ENCODE data around the gene CDH4.

Gene CDH4

DNA sequence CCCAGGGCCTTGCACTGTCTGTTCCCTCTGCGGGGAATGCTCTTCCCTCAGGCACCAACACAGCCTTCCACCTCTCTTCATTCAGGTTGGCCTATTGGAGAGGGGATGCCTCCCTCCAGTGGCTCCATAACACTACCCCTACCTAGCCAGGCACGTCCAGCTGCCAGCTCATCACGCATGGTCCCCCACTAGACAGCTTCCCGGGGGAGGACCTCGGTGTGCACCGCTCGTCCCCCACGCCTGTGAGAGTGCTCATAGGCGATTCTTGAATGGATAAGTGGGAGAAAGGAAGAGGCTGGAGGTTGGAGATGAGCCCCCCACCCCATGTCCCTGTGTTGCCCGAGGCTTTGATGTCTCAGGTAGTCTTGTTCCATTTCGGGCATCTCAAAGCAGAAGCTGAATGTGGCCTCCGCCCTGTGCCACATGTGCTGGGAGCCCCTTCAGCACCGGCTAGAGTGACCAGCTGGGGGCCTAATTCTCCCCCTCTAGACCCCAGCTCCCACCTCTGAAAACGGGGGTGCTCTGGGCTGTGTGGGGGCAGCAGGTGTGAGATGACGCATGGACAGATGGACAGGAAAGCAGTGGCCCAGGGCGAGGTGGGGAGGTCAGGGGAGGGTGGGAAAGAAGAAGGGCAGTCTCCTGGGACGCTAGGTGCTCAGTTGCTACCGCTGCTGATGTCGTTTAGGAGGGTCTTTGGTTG, 480.6 kb downstream of the CDH4 start:
- Histone ChIP-seq H3K9me3 (ENCODE audit: insufficient read depth, low read length, severe bottlenecking) (no peaks in the 10 kb centered on the region), H3K36me3 (ENCODE audit: insufficient read depth, low read length) (no peaks in the 10 kb centered on the region), H3K27me3 (ENCODE audit: insufficient read depth, low read length, poor library complexity) (peaks cover 17% of the 10 kb centered on the region), H3K79me2 (ENCODE audit: insufficient read depth, low read length) (no peaks in the 10 kb centered on the region), H3K9ac (ENCODE audit: low read depth, low read length) (no peak overlapping the region), H2AFZ (ENCODE audit: low read depth, low read length) (no peak overlapping the region), H3K4me2 (ENCODE audit: insufficient read depth, low read length) (no peak overlapping the region), H3K4me3 (ENCODE audit: low read depth in 1 of 2, low read length in 2 of 2) (no peak overlapping the region), H4K20me1 (ENCODE audit: insufficient read depth, low read length) (peaks cover 6% of the 10 kb centered on the region), H3K4me1 (ENCODE audit: insufficient read depth, low read length) (no peaks in the 10 kb centered on the region), H3K27ac (ENCODE audit: low read length) (no peak overlapping the region)
- no peak for DNase-seq
- TF ChIP-seq EZH2 (IDR thresholded peaks at IDR 0.05; ENCODE audit: borderline replicate concordance, low read depth, low read length, severe bottlenecking), result no peak
- no peak for ATAC-seq (ENCODE audit: insufficient read depth, low read depth)

DNA sequence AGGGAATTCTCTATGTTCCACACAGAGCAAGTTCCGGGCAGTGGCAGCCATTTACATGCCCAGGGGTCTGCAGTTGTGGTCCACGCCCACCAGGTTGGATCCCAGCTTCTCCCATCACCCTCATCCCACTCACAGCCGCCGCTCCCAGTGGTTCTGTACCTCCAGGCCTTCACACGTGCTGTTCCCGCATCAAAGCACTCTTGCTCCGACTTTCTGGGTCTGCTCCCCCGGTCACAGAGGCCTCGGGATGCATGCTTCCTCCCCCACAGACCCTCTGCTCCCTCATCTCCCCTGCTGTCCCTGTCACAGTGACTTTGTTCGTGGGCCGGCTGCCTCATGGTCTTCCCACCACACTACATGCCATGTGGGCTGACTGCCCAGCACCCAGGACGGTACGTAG, 481.2 kb downstream of the CDH4 start:
- ATAC-seq (ENCODE audit: insufficient read depth, low read depth), result no peak
- TF ChIP-seq, protein P1, sequence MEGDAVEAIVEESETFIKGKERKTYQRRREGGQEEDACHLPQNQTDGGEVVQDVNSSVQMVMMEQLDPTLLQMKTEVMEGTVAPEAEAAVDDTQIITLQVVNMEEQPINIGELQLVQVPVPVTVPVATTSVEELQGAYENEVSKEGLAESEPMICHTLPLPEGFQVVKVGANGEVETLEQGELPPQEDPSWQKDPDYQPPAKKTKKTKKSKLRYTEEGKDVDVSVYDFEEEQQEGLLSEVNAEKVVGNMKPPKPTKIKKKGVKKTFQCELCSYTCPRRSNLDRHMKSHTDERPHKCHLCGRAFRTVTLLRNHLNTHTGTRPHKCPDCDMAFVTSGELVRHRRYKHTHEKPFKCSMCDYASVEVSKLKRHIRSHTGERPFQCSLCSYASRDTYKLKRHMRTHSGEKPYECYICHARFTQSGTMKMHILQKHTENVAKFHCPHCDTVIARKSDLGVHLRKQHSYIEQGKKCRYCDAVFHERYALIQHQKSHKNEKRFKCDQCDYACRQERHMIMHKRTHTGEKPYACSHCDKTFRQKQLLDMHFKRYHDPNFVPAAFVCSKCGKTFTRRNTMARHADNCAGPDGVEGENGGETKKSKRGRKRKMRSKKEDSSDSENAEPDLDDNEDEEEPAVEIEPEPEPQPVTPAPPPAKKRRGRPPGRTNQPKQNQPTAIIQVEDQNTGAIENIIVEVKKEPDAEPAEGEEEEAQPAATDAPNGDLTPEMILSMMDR (IDR thresholded peaks at IDR 0.05; ENCODE audit: borderline replicate concordance, extremely low read depth, low read length, poor library complexity, severe bottlenecking), result no peak
- no peak for TF ChIP-seq EZH2 (IDR thresholded peaks at IDR 0.05; ENCODE audit: borderline replicate concordance, low read depth, low read length, severe bottlenecking)
- DNase-seq, result no peak
- H3K4me1 ChIP-seq (ENCODE audit: insufficient read depth, low read length), result no peaks in the 10 kb centered on the region
- no peak overlapping the region for H3K4me2 ChIP-seq (ENCODE audit: insufficient read depth, low read length)
- no peaks in the 10 kb centered on the region for H3K79me2 ChIP-seq (ENCODE audit: insufficient read depth, low read length)
- H3K27ac ChIP-seq (ENCODE audit: low read length), result no peak overlapping the region
- peaks cover 17% of the 10 kb centered on the region for H3K27me3 ChIP-seq (ENCODE audit: insufficient read depth, low read length, poor library complexity)
- no peak overlapping the region for H3K9ac ChIP-seq (ENCODE audit: low read depth, low read length)
- H3K9me3 ChIP-seq (ENCODE audit: insufficient read depth, low read length, severe bottlenecking), result no peaks in the 10 kb centered on the region
- no peak overlapping the region for H3K4me3 ChIP-seq (ENCODE audit: low read depth in 1 of 2, low read length in 2 of 2)
- H3K36me3 ChIP-seq (ENCODE audit: insufficient read depth, low read length), result no peaks in the 10 kb centered on the region
- peaks cover 6% of the 10 kb centered on the region for H4K20me1 ChIP-seq (ENCODE audit: insufficient read depth, low read length)
- H2AFZ ChIP-seq (ENCODE audit: low read depth, low read length), result no peak overlapping the region

DNA sequence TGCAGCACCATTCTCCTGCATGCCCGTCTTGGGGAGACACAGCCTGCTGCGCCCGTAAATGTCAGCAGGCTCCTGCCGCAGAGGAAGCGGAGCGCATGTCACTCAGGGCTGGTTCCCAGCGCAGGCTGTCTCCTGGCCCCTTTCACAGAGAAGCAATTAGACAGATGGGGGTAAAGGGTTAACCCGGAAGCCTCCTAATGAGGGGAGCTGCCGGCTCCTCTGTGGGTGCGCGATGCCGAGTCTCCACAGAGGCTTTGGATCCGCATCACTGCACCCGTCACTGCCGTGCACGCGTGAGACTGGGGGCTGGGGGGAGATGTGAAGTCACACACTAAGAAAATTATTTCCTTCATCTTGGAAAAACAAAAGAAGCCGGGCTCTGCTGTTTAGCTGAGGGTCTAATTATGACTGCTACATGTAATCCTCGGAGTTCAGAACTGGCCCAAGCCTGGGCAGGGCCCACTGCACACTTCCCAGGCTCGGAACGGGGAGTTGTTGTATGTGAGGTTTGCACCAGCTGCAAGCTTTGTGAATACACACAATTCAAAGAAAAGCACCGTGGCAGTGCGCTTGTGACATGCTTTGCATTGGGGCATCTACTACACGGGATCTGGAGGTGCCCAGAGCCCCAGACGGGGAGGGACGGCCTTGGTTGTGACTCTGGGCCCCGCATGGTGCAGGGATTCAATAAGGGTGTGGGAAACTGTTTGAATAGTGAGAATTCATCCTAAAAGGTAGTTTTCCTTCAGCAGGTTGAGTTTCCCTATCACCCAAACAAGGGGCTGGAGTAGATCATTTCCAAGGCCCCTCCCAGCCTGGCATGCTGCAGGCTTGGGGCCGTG, 482.1 kb downstream of the CDH4 start:
- Histone ChIP-seq H3K79me2 (ENCODE audit: insufficient read depth, low read length) (no peaks in the 10 kb centered on the region), H3K4me3 (ENCODE audit: low read depth in 1 of 2, low read length in 2 of 2) (no peak overlapping the region), H3K36me3 (ENCODE audit: insufficient read depth, low read length) (no peaks in the 10 kb centered on the region), H3K4me1 (ENCODE audit: insufficient read depth, low read length) (no peaks in the 10 kb centered on the region), H2AFZ (ENCODE audit: low read depth, low read length) (no peak overlapping the region), H3K9ac (ENCODE audit: low read depth, low read length) (no peak overlapping the region), H4K20me1 (ENCODE audit: insufficient read depth, low read length) (peaks cover 6% of the 10 kb centered on the region), H3K9me3 (ENCODE audit: insufficient read depth, low read length, severe bottlenecking) (no peaks in the 10 kb centered on the region), H3K27ac (ENCODE audit: low read length) (no peak overlapping the region), H3K4me2 (ENCODE audit: insufficient read depth, low read length) (no peak overlapping the region), H3K27me3 (ENCODE audit: insufficient read depth, low read length, poor library complexity) (peaks cover 17% of the 10 kb centered on the region)
- no peak for DNase-seq
- no peak for ATAC-seq (ENCODE audit: insufficient read depth, low read depth)
- TF ChIP-seq, protein P1 (IDR thresholded peaks at IDR 0.05; ENCODE audit: borderline replicate concordance, extremely low read depth, low read length, poor library complexity, severe bottlenecking), result no peak
- TF ChIP-seq EZH2 (IDR thresholded peaks at IDR 0.05; ENCODE audit: borderline replicate concordance, low read depth, low read length, severe bottlenecking), result no peak
